Activated T-helper 2 cell treated with anti-CD3 and anti-CD28 coated beads, Interferon-gamma antibody, Interleukin-2, Interleukin-4, amounts not matched to agents 10 μg/mL and 5 μg/mL and 100 μg/mL, durations not matched to agents 14 hours and 24 hours and 36 hours (primary cell): Measurements from ENCODE around the gene ERBB4. TPM values are rescaled to one million over a fixed set of nuclear protein-coding genes. Genes with fewer than 3 reads are reported as not detected.

ENCODE experiments used
- DNase-seq: peaks from one replicate; pipeline ENCODE4 v3.0.0; 2021; ENCODE audit warnings: low spot score
- H3K27ac Mint-ChIP-seq: one replicate; pipeline ENCODE4 v1.8.0; 2021; ENCODE audit warnings: mixed read lengths
- H3K27me3 Mint-ChIP-seq: one replicate; pipeline ENCODE4 v1.8.0; 2021; ENCODE audit warnings: low read depth, mixed read lengths
- H3K36me3 Mint-ChIP-seq: one replicate; pipeline ENCODE4 v1.8.0; 2021; ENCODE audit warnings: low read depth, mixed read lengths
- H3K4me1 Mint-ChIP-seq: one replicate; pipeline ENCODE4 v1.8.0; 2021; ENCODE audit warnings: low read depth, mixed read lengths
- H3K4me3 Mint-ChIP-seq: one replicate; pipeline ENCODE4 v1.8.0; 2021; ENCODE audit warnings: low read depth, mild to moderate bottlenecking, moderate library complexity, mixed read lengths
- H3K9me3 Mint-ChIP-seq: one replicate; pipeline ENCODE4 v1.8.0; 2021; ENCODE audit warnings: mixed read lengths
- intact Hi-C: fragments of 100-400 bp; cut with micrococcal nuclease; formaldehyde crosslinking; loops from one replicate; pipeline ENCODE4 v1.15.1; 2023
- total RNA-seq: library from RNA; stranded (reverse); gene quantifications from 2 replicates; pipeline ENCODE4 v1.2.3, GENCODE V29; 2022

The ERBB4 gene
- total RNA-seq, 1 donor from 2014 or later, result not detected

DNA sequence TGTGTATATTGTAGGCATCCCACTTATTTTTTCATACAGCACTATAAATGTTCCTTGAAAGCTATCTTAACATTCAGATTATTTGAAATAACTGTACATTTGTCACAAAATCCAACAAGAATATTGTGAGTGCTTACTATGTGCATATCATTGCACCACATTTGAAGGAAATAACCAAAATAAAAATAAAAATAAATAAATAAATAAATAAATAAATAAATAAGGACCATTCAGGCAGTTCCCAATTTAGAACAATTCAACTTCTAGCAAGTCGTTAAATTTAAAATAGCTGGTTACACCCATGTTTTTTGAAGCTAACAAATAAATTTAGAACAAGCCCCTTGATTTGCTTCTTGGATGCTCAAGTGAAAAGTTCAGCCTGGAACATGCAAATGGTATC lies 548.3 kb downstream of the ERBB4 start:
- intact Hi-C loops, result no loop called here
- Mint-ChIP-seq H3K9me3 (no peaks in the 10 kb centered on the region), H3K27ac (no peak overlapping the region), H3K36me3 (no peaks in the 10 kb centered on the region), H3K27me3 (no peaks in the 10 kb centered on the region), H3K4me3 (no peak overlapping the region), H3K4me1 (no peaks in the 10 kb centered on the region)
- no peak for DNase-seq

- H3K9me3 Mint-ChIP-seq, result no peaks in the 10 kb centered on the region
- intact Hi-C loops, result no loop called here
- no peaks in the 10 kb centered on the region for H3K27me3 Mint-ChIP-seq
- H3K27ac Mint-ChIP-seq, result no peak overlapping the region
- H3K4me3 Mint-ChIP-seq, result no peak overlapping the region
- DNase-seq, result no peak
- no peaks in the 10 kb centered on the region for H3K36me3 Mint-ChIP-seq
- no peaks in the 10 kb centered on the region for H3K4me1 Mint-ChIP-seq
Observed at GRCh38 chr2:211986313-211986712, 552.3 kb downstream of the ERBB4 start.

GRCh38 chr2:211985393-211985792 lies 553.2 kb downstream of the ERBB4 start:
- Mint-ChIP-seq H3K27me3 (no peaks in the 10 kb centered on the region), H3K36me3 (no peaks in the 10 kb centered on the region), H3K9me3 (no peaks in the 10 kb centered on the region), H3K4me1 (no peaks in the 10 kb centered on the region), H3K4me3 (no peak overlapping the region), H3K27ac (no peak overlapping the region)
- intact Hi-C loops, result no loop called here
- no peak for DNase-seq

- no peaks in the 10 kb centered on the region for H3K4me1 Mint-ChIP-seq
- intact Hi-C loops, result no loop called here
- no peak overlapping the region for H3K4me3 Mint-ChIP-seq
- no peaks in the 10 kb centered on the region for H3K36me3 Mint-ChIP-seq
- DNase-seq, result no peak
- H3K27me3 Mint-ChIP-seq, result no peaks in the 10 kb centered on the region
- no peak overlapping the region for H3K27ac Mint-ChIP-seq
- no peaks in the 10 kb centered on the region for H3K9me3 Mint-ChIP-seq
Observed at GRCh38 chr2:211982162-211982561, 556.4 kb downstream of the ERBB4 start.

DNA sequence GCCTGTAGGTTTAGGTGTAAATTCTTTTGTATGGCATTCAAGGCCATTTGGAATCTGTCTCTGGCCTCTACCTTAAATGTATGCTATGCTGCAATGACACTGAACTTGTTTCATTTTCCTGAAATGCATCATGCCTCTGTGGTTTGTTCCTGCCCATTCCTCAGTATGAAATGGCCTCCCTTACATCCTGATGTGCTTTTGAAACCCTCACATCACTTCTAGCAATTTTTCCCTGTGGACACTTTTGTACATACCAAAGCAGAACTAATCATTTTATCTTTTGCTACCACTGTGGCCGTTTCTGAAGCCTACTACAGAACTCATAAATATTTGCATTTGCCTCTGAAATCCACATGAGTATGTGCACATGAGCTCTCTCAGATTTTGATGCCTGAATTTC lies 557.2 kb downstream of the ERBB4 start:
- H3K27ac Mint-ChIP-seq, result no peak overlapping the region
- H3K9me3 Mint-ChIP-seq, result no peaks in the 10 kb centered on the region
- no peaks in the 10 kb centered on the region for H3K36me3 Mint-ChIP-seq
- no peak overlapping the region for H3K4me3 Mint-ChIP-seq
- H3K27me3 Mint-ChIP-seq, result no peaks in the 10 kb centered on the region
- no peaks in the 10 kb centered on the region for H3K4me1 Mint-ChIP-seq
- DNase-seq, result no peak
- intact Hi-C loops, result no loop called here

- H3K9me3 Mint-ChIP-seq, result no peaks in the 10 kb centered on the region
- H3K27ac Mint-ChIP-seq, result no peak overlapping the region
- no peak overlapping the region for H3K4me3 Mint-ChIP-seq
- H3K4me1 Mint-ChIP-seq, result no peaks in the 10 kb centered on the region
- H3K36me3 Mint-ChIP-seq, result no peaks in the 10 kb centered on the region
- intact Hi-C loops, result no loop called here
- no peak for DNase-seq
- no peaks in the 10 kb centered on the region for H3K27me3 Mint-ChIP-seq
Observed at GRCh38 chr2:211976076-211976475, 562.5 kb downstream of the ERBB4 start.

GRCh38 chr2:211967234-211967633 lies 571.4 kb downstream of the ERBB4 start:
- Mint-ChIP-seq H3K36me3 (no peaks in the 10 kb centered on the region), H3K27ac (no peak overlapping the region), H3K4me3 (no peak overlapping the region), H3K27me3 (no peaks in the 10 kb centered on the region), H3K9me3 (no peaks in the 10 kb centered on the region), H3K4me1 (no peaks in the 10 kb centered on the region)
- DNase-seq, result no peak
- intact Hi-C loops, result no loop called here

DNA sequence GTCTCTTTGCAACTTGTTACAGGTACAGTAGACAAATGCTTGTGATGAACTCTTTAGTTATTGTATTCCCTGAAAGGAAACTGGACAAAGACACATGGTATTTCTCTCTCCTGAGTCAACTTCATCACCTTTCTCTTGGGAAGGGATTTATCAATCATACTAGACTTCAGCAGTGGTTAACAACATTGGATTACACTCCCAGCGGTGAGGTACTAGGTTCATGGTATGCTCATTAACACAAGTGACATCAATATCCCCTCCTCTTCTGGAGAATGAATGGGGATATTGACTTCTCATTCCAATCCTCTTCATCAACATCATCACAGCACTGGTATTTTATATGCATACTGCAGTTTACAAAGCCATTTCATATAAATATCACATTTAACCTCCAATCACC lies 574.6 kb downstream of the ERBB4 start:
- no peaks in the 10 kb centered on the region for H3K36me3 Mint-ChIP-seq
- no peaks in the 10 kb centered on the region for H3K27me3 Mint-ChIP-seq
- H3K4me3 Mint-ChIP-seq, result no peak overlapping the region
- no peak overlapping the region for H3K27ac Mint-ChIP-seq
- intact Hi-C loops, result no loop called here
- no peak for DNase-seq
- no peaks in the 10 kb centered on the region for H3K4me1 Mint-ChIP-seq
- H3K9me3 Mint-ChIP-seq, result no peaks in the 10 kb centered on the region

- Mint-ChIP-seq H3K27me3 (no peaks in the 10 kb centered on the region), H3K4me1 (no peaks in the 10 kb centered on the region), H3K36me3 (no peaks in the 10 kb centered on the region), H3K9me3 (no peaks in the 10 kb centered on the region), H3K4me3 (no peak overlapping the region), H3K27ac (no peak overlapping the region)
- no peak for DNase-seq
- intact Hi-C loops, result no loop called here
Observed at GRCh38 chr2:211957799-211958198, 580.8 kb downstream of the ERBB4 start.

GRCh38 chr2:211955648-211956047 lies 583.0 kb downstream of the ERBB4 start:
- H3K4me1 Mint-ChIP-seq, result no peaks in the 10 kb centered on the region
- DNase-seq, result no peak
- H3K9me3 Mint-ChIP-seq, result no peaks in the 10 kb centered on the region
- intact Hi-C loops, result no loop called here
- H3K27me3 Mint-ChIP-seq, result no peaks in the 10 kb centered on the region
- H3K27ac Mint-ChIP-seq, result no peak overlapping the region
- H3K36me3 Mint-ChIP-seq, result no peaks in the 10 kb centered on the region
- H3K4me3 Mint-ChIP-seq, result no peak overlapping the region

DNA sequence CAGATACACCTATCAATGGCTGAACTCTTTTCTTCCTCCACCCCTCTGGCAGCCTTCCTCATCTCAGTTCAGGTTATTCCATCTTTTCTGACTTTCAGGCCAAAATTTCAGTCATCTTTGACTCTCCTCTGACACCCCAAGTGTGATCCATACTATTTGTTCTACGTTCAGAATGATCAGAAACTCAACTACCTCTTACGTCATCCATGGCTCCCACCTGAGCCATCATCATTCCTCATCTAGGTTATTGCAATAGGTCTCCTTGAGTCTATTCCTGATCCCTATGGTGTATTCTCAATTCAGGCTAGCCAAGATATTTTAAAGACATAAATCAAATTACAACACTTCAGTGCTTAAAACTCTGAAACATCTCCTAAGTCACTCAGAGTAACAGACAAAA lies 589.7 kb downstream of the ERBB4 start:
- intact Hi-C loops, result no loop called here
- no peaks in the 10 kb centered on the region for H3K36me3 Mint-ChIP-seq
- no peak overlapping the region for H3K27ac Mint-ChIP-seq
- H3K4me1 Mint-ChIP-seq, result no peaks in the 10 kb centered on the region
- DNase-seq, result no peak
- no peaks in the 10 kb centered on the region for H3K27me3 Mint-ChIP-seq
- H3K9me3 Mint-ChIP-seq, result no peaks in the 10 kb centered on the region
- no peak overlapping the region for H3K4me3 Mint-ChIP-seq

- no peak overlapping the region for H3K4me3 Mint-ChIP-seq
- H3K36me3 Mint-ChIP-seq, result no peaks in the 10 kb centered on the region
- no peaks in the 10 kb centered on the region for H3K9me3 Mint-ChIP-seq
- H3K27me3 Mint-ChIP-seq, result no peaks in the 10 kb centered on the region
- intact Hi-C loops, result no loop called here
- DNase-seq, result no peak
- H3K4me1 Mint-ChIP-seq, result no peaks in the 10 kb centered on the region
- H3K27ac Mint-ChIP-seq, result no peak overlapping the region
Observed at GRCh38 chr2:211946960-211947359, 591.6 kb downstream of the ERBB4 start.

GRCh38 chr2:211944572-211944971 lies 594.0 kb downstream of the ERBB4 start:
- H3K27ac Mint-ChIP-seq, result no peak overlapping the region
- intact Hi-C loops, result no loop called here
- H3K4me1 Mint-ChIP-seq, result no peaks in the 10 kb centered on the region
- no peaks in the 10 kb centered on the region for H3K36me3 Mint-ChIP-seq
- H3K4me3 Mint-ChIP-seq, result no peak overlapping the region
- H3K27me3 Mint-ChIP-seq, result no peaks in the 10 kb centered on the region
- no peak for DNase-seq
- no peaks in the 10 kb centered on the region for H3K9me3 Mint-ChIP-seq

GRCh38 chr2:211942153-211942552 lies 596.4 kb downstream of the ERBB4 start:
- Mint-ChIP-seq H3K9me3 (no peaks in the 10 kb centered on the region), H3K4me3 (no peak overlapping the region), H3K4me1 (no peaks in the 10 kb centered on the region), H3K27ac (no peak overlapping the region), H3K36me3 (no peaks in the 10 kb centered on the region), H3K27me3 (no peaks in the 10 kb centered on the region)
- no peak for DNase-seq
- intact Hi-C loops, result no loop called here
